Measurements from ENCODE around the gene ARHGEF16.

Gene ARHGEF16

GRCh38 chr1:3467096-3468036 is 12.9 kb downstream of the ARHGEF16 start:
- H3K4me3 ChIP-seq (ENCODE audit: control insufficient read depth, low read depth, low read length): no peak overlapping the region
- no peak for DNase-seq (ENCODE audit: low read depth)

GRCh38 chr1:3468236-3469103 is 14.0 kb downstream of the ARHGEF16 start:
- H3K4me3 ChIP-seq (ENCODE audit: control insufficient read depth, low read depth, low read length): no peak overlapping the region
- no peak for TF ChIP-seq CTCF (IDR thresholded peaks at IDR 0.05; ENCODE audit: control insufficient read depth, insufficient read depth, low read depth, low read length, missing control alignments)
- DNase-seq (ENCODE audit: low read depth): no peak

More at GRCh38 chr1:3467096-3468036, 12.9 kb downstream of the ARHGEF16 start:
- no peak for TF ChIP-seq CTCF (IDR thresholded peaks at IDR 0.05; ENCODE audit: control insufficient read depth, insufficient read depth, low read depth, low read length, missing control alignments)

GRCh38 chr1:3469104-3469848 is 14.8 kb downstream of the ARHGEF16 start:
- DNase-seq (ENCODE audit: low read depth): no peak
- no peak overlapping the region for H3K4me3 ChIP-seq (ENCODE audit: control insufficient read depth, low read depth, low read length)
- TF ChIP-seq CTCF (IDR thresholded peaks at IDR 0.05; ENCODE audit: control insufficient read depth, insufficient read depth, low read depth, low read length, missing control alignments): no peak

GRCh38 chr1:3469849-3470649 is 15.6 kb downstream of the ARHGEF16 start:
- H3K4me3 ChIP-seq (ENCODE audit: control insufficient read depth, low read depth, low read length): no peak overlapping the region
- DNase-seq (ENCODE audit: low read depth): no peak
- TF ChIP-seq CTCF (IDR thresholded peaks at IDR 0.05; ENCODE audit: control insufficient read depth, insufficient read depth, low read depth, low read length, missing control alignments): no peak

GRCh38 chr1:3470650-3471355 is 16.3 kb downstream of the ARHGEF16 start:
- no peak for DNase-seq (ENCODE audit: low read depth)
- no peak overlapping the region for H3K4me3 ChIP-seq (ENCODE audit: control insufficient read depth, low read depth, low read length)
- no peak for TF ChIP-seq CTCF (IDR thresholded peaks at IDR 0.05; ENCODE audit: control insufficient read depth, insufficient read depth, low read depth, low read length, missing control alignments)
